ENCODE measurements around the gene REM2. TPM values are rescaled to one million over a fixed set of nuclear protein-coding genes. Genes with fewer than 3 reads are reported as not detected.
A peak's percentile ranks its signal among the peaks of the same experiment; 100 is the strongest.

The REM2 gene
- total RNA-seq, 1 donor = 0.09 TPM

GRCh38 chr14:22893706-22894105 lies 10.7 kb downstream of the REM2 start:
- DNase-seq (ENCODE audit: low read depth) = no peak
- H3K4me3 ChIP-seq (ENCODE audit: low read depth, low read length) = no peak overlapping the region
- TF ChIP-seq, protein P1, sequence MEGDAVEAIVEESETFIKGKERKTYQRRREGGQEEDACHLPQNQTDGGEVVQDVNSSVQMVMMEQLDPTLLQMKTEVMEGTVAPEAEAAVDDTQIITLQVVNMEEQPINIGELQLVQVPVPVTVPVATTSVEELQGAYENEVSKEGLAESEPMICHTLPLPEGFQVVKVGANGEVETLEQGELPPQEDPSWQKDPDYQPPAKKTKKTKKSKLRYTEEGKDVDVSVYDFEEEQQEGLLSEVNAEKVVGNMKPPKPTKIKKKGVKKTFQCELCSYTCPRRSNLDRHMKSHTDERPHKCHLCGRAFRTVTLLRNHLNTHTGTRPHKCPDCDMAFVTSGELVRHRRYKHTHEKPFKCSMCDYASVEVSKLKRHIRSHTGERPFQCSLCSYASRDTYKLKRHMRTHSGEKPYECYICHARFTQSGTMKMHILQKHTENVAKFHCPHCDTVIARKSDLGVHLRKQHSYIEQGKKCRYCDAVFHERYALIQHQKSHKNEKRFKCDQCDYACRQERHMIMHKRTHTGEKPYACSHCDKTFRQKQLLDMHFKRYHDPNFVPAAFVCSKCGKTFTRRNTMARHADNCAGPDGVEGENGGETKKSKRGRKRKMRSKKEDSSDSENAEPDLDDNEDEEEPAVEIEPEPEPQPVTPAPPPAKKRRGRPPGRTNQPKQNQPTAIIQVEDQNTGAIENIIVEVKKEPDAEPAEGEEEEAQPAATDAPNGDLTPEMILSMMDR (IDR thresholded peaks at IDR 0.05; ENCODE audit: insufficient read depth, low read length) = no peak

- TF ChIP-seq, protein P1 (IDR thresholded peaks at IDR 0.05; ENCODE audit: insufficient read depth, low read length) = no peak
- no peak overlapping the region for H3K4me3 ChIP-seq (ENCODE audit: low read depth, low read length)
- no peak for DNase-seq (ENCODE audit: low read depth)
These were observed 12.4 kb downstream of the REM2 start for GRCh38 chr14:22895402-22895801.

GRCh38 chr14:22896356-22896755 lies 13.3 kb downstream of the REM2 start:
- TF ChIP-seq, protein P1 (IDR thresholded peaks at IDR 0.05; ENCODE audit: insufficient read depth, low read length) = no peak
- no peak overlapping the region for H3K4me3 ChIP-seq (ENCODE audit: low read depth, low read length)
- DNase-seq (ENCODE audit: low read depth) = no peak

DNA sequence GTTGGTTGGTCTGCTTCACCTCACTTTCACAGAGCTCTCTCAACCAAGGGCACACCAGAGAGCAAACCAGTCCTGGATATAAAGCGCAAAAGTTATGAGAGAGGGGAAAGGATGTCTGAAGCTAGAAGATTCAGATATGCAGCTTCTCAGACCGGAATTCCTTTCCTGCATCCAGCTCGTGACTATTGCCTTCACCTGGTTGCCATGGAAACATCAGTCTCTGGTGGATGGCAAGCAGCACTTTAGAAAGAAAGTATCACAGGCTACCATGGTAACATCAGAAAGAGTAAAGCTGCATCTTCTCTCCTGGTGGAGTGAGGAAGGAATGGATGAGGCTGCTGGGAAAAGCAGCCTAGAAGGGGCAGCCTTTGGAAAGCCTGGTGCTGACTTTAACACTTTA lies 13.7 kb downstream of the REM2 start:
- TF ChIP-seq, protein P1 (IDR thresholded peaks at IDR 0.05; ENCODE audit: insufficient read depth, low read length) = no peak
- DNase-seq (ENCODE audit: low read depth) = no peak
- no peak overlapping the region for H3K4me3 ChIP-seq (ENCODE audit: low read depth, low read length)

GRCh38 chr14:22897357-22897756 lies 14.3 kb downstream of the REM2 start:
- TF ChIP-seq, protein P1 (IDR thresholded peaks at IDR 0.05; ENCODE audit: insufficient read depth, low read length) = no peak
- H3K4me3 ChIP-seq (ENCODE audit: low read depth, low read length) = no peak overlapping the region
- DNase-seq (ENCODE audit: low read depth) = no peak

DNA sequence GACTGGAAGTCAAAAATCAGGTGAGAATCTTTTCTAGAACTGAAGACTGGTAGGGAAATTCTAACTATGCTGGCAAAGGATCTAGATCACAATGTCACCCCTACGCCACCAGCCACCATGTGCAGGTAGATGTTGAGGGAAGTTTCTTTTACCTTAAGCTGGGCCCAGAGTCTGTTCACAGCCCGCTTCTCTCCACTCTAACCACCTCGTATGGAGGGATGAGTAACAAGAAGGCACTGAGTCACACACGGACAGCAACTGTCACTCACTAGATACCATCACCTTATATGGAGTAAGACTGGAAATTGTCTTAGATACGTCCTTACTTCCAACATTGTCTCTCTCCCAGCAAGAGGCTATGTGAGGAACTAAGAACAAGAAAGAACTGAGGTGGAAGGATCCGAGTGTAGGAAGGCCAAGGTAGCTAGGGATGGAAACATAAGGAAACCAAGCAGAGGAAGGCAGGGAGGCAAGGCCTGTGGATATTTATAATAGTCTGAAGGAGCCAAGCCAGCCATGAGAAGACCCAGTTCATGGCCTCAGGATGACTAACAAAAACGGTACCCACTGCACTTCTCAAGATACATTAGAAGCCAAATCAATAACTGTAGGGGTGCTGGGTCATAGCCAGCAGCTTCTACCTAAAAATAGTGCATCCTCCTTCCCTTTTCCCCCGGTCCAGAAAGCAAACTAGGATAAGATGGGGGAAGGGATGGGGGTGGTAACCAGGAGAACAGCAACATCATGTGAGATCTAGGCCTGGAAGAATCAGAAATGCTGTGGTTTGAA lies 15.5 kb downstream of the REM2 start:
- H3K4me3 ChIP-seq (ENCODE audit: low read depth, low read length) = no peak overlapping the region
- TF ChIP-seq, protein P1 (IDR thresholded peaks at IDR 0.05; ENCODE audit: insufficient read depth, low read length) = no peak
- DNase-seq (ENCODE audit: low read depth) = peak; percentile 23
